HepG2 (cell line): ENCODE measurements around the gene SLC25A18. TPM values are rescaled to one million over a fixed set of nuclear protein-coding genes. Genes with fewer than 3 reads are reported as not detected.

Experiments
- ASH2L ChIP-seq: fragments of 300-600, 200-600 bp; sonication (generic); IDR thresholded peaks from 2 replicates; pipeline ENCODE4 v1.7.0; 2017; ENCODE audit warnings: low read depth, mild to moderate bottlenecking, moderate library complexity, mixed read lengths, low read length; ENCODE audit not compliant: insufficient read length
- DPF2 ChIP-seq: sonication (generic); formaldehyde crosslinking; IDR thresholded peaks from 2 replicates; pipeline ENCODE4 v1.4.0; 2020; ENCODE audit warnings: mild to moderate bottlenecking, low read depth, missing genetic modification reagents, borderline replicate concordance
- FOXJ3 ChIP-seq: sonication (generic); formaldehyde crosslinking; IDR thresholded peaks from 2 replicates; pipeline ENCODE4 v1.4.0; 2020; ENCODE audit warnings: missing genetic modification reagents, mild to moderate bottlenecking, borderline replicate concordance
- ISL2 ChIP-seq: sonication (generic); formaldehyde crosslinking; IDR thresholded peaks from 2 replicates; pipeline ENCODE4 v1.5.0; 2020; ENCODE audit warnings: missing genetic modification reagents
- KLF16 ChIP-seq, 2 experiments: sonication (generic) in 1 of 2; formaldehyde crosslinking in 1 of 2; IDR thresholded peaks; 2 replicates each; pipeline versions ENCODE4 v1.6.1 to v1.8.0; 2016 to 2023; ENCODE audit warnings: missing genetic modification reagents in 2 of 2, missing compliant biosample characterization in 1 of 2
- MAF1 ChIP-seq: sonication (generic); formaldehyde crosslinking; IDR thresholded peaks from 2 replicates; pipeline ENCODE4 v1.5.0; 2020; ENCODE audit warnings: missing genetic modification reagents, borderline replicate concordance
- MIER2 ChIP-seq: IDR thresholded peaks from 2 replicates; pipeline ENCODE4 v1.6.1; 2016; ENCODE audit warnings: missing biosample characterization, missing genetic modification reagents
- NFRKB ChIP-seq: fragments of 450-650 bp; IDR thresholded peaks from 2 replicates; pipeline ENCODE4 v1.6.1; 2017
- NFYC ChIP-seq: IDR thresholded peaks from 2 replicates; pipeline ENCODE4 v1.6.1; 2016; ENCODE audit warnings: missing genetic modification reagents, missing compliant biosample characterization
- SETDB1 ChIP-seq: sonication (generic); formaldehyde crosslinking; IDR thresholded peaks from 2 replicates; pipeline ENCODE4 v1.5.1; 2020; ENCODE audit warnings: missing genetic modification reagents, mild to moderate bottlenecking, borderline replicate concordance
- ZBED4 ChIP-seq: sonication (generic); formaldehyde crosslinking; IDR thresholded peaks from 2 replicates; pipeline ENCODE4 v1.4.0; 2020; ENCODE audit warnings: missing genetic modification reagents, borderline replicate concordance
- ZBTB46 ChIP-seq: sonication (generic); formaldehyde crosslinking; IDR thresholded peaks from 2 replicates; pipeline ENCODE4 v1.4.0; 2020; ENCODE audit warnings: mild to moderate bottlenecking, missing genetic modification reagents, borderline replicate concordance
- ZFY ChIP-seq: sonication (generic); formaldehyde crosslinking; IDR thresholded peaks from 2 replicates; pipeline ENCODE4 v1.4.0; 2020; ENCODE audit warnings: missing genetic modification reagents
- ZKSCAN5 ChIP-seq: sonication (generic); formaldehyde crosslinking; IDR thresholded peaks from 2 replicates; pipeline ENCODE4 v1.5.1; 2020; ENCODE audit warnings: mild to moderate bottlenecking, missing genetic modification reagents
- ZMYM3 ChIP-seq: sonication (generic); formaldehyde crosslinking; IDR thresholded peaks from 2 replicates; pipeline ENCODE4 v1.5.1; 2020; ENCODE audit warnings: mild to moderate bottlenecking, missing genetic modification reagents
- ZNF121 ChIP-seq: sonication (generic); formaldehyde crosslinking; IDR thresholded peaks from 2 replicates; pipeline ENCODE4 v1.5.0; 2020; ENCODE audit warnings: mild to moderate bottlenecking, missing genetic modification reagents
- ZNF235 ChIP-seq: sonication (generic); formaldehyde crosslinking; IDR thresholded peaks from 2 replicates; pipeline ENCODE4 v1.8.1; 2023; ENCODE audit warnings: mild to moderate bottlenecking, missing genetic modification reagents, borderline replicate concordance
- ZNF512B ChIP-seq: sonication (generic); formaldehyde crosslinking; IDR thresholded peaks from 2 replicates; pipeline ENCODE4 v1.5.1; 2020; ENCODE audit warnings: missing genetic modification reagents, mild to moderate bottlenecking, borderline replicate concordance
- ZNF747 ChIP-seq: sonication (generic); formaldehyde crosslinking; IDR thresholded peaks from 2 replicates; pipeline ENCODE4 v1.8.1; 2023; ENCODE audit warnings: missing genetic modification reagents, mild to moderate bottlenecking, borderline replicate concordance
- ZNF83 ChIP-seq: sonication (generic); formaldehyde crosslinking; IDR thresholded peaks from 2 replicates; pipeline ENCODE4 v1.4.0; 2020; ENCODE audit warnings: missing genetic modification reagents, mild to moderate bottlenecking, borderline replicate concordance
- polyA plus RNA-seq, 8 experiments: library from polyadenylated mRNA; depleted of rRNA in 3 of 8; stranded (reverse) in 7 of 8; unstranded in 1 of 8; fragments of >200 nt; fragmentation: Illumina TruSeq in 4 of 8; extraction: Trizol in 4 of 8; gene quantifications; 2 replicates each; pipeline versions ENCODE4 v1.2.1 to v1.2.3, GENCODE V29; 2011 to 2016; ENCODE audit warnings: low read depth in 4 of 8, missing spikeins in 1 of 8, mixed read lengths in 1 of 8; ENCODE audit not compliant: insufficient read depth in 1 of 8
- total RNA-seq, 5 experiments: library from RNA; depleted of rRNA; stranded (reverse); fragments of >200 nt; fragmentation: Illumina TruSeq; extraction: Trizol; gene quantifications; 2 replicates each; pipeline ENCODE4 v1.2.3, GENCODE V29; 2016; ENCODE audit warnings: low read depth in 1 of 5

Gene SLC25A18
- total and polyA plus RNA-seq, 2 of the 13 experiments (the other 11 are each of a cell fraction or from before 2014, with no cell fraction given): 0.28 to 0.75 TPM

GRCh38 chr22:17638432-17639246 is 75.3 kb downstream of the SLC25A18 start, which contains the start of gene BCL2L13 (continued):
- 0 out of 2 replicates have a peak, but pooled peaks have one; percentile 4 for TF ChIP-seq ZMYM3 (CRISPR knock-in tag)
- peak; percentile 90; the same call in 1 of the 2 replicates for TF ChIP-seq ZBED4
- peak; percentile 83; the same call in 1 of the 2 replicates for TF ChIP-seq ZNF747 (CRISPR knock-in tag)
- TF ChIP-seq ZFY: peak; percentile 77
- peak; percentile 3 for TF ChIP-seq ASH2L
- peak; percentile 72; the same call in 1 of the 2 replicates for TF ChIP-seq ISL2
- peak; percentile 54; the same call in 1 of the 2 replicates for TF ChIP-seq NFRKB
- TF ChIP-seq ZBTB46: no peak
- TF ChIP-seq ZKSCAN5 (CRISPR knock-in tag): peak; percentile 25; the same call in 1 of the 2 replicates
- no peak; the same call in 1 of the 2 replicates for TF ChIP-seq FOXJ3
- 0 out of 2 replicates have a peak, but pooled peaks have one; percentile 33 for TF ChIP-seq MAF1 (CRISPR knock-in tag)
- TF ChIP-seq ZNF83 (CRISPR knock-in tag): no peak; the same call in 1 of the 2 replicates
- TF ChIP-seq ZNF235 (CRISPR knock-in tag): peak; percentile 72; the same call in 1 of the 2 replicates
- no peak for TF ChIP-seq DPF2
- no peak for TF ChIP-seq ZNF121 (CRISPR knock-in tag)
- peak in 1 of 2 experiments; percentile 72; a peak in 1 of 4 replicates for TF ChIP-seq KLF16 (CRISPR knock-in tag; IDR thresholded peaks at IDR 0.05)
- TF ChIP-seq SETDB1 (CRISPR knock-in tag): no peak
- no peak; the same call in 1 of the 2 replicates for TF ChIP-seq MIER2 (CRISPR knock-in tag)
- TF ChIP-seq NFYC: no peak; the same call in 1 of the 2 replicates
- TF ChIP-seq ZNF512B: no peak
